GM12872 (cell line): ENCODE data around the gene AGMO.

Experiments used
- TF ChIP-seq, protein P1 (sequence below): IDR thresholded peaks from 3 replicates; pipeline ENCODE4 v1.5.1; 2011; ENCODE audit warnings: low read depth, mild to moderate bottlenecking, low read length, moderate library complexity; ENCODE audit not compliant: insufficient read depth

The AGMO gene

DNA sequence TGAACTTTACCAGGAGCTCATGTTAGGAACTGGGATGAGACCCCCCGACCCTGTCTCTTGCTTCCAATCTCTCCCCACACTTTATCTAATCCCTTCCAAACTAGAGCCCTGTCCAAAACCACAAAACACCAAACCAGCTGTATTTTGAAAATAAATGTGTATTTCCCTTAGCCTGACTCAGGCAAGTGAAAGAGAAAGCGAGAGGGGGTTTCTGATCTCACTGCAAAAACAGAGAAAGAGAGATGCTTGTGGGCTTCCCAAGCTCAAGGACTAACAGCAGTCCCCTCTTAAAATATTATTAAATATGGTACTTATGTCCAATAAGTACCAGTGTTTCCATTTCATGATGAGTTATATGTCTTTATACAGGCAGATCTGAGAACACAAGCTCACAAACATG lies 122.0 kb downstream of the AGMO start:
- TF ChIP-seq, protein P1, sequence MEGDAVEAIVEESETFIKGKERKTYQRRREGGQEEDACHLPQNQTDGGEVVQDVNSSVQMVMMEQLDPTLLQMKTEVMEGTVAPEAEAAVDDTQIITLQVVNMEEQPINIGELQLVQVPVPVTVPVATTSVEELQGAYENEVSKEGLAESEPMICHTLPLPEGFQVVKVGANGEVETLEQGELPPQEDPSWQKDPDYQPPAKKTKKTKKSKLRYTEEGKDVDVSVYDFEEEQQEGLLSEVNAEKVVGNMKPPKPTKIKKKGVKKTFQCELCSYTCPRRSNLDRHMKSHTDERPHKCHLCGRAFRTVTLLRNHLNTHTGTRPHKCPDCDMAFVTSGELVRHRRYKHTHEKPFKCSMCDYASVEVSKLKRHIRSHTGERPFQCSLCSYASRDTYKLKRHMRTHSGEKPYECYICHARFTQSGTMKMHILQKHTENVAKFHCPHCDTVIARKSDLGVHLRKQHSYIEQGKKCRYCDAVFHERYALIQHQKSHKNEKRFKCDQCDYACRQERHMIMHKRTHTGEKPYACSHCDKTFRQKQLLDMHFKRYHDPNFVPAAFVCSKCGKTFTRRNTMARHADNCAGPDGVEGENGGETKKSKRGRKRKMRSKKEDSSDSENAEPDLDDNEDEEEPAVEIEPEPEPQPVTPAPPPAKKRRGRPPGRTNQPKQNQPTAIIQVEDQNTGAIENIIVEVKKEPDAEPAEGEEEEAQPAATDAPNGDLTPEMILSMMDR = no peak

DNA sequence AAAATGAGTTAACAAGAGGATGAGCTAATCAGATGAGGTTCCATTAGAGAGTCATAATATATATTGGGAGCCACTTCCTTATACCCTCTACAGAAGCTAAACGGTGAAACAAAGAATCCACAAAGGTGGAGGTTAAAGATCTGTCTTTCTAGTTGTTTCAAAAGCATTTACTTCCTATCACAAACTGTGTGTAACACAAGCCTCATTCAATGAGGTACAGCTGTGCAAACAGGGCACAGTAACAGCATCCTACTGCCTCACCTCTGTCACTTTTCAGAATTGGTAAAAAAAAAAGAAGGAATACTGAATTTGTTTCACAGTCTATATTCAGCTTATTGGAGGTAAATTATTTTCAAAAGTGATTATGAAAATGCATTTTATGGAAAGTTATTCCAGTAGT lies 128.7 kb downstream of the AGMO start:
- TF ChIP-seq, protein P1 = no peak

DNA sequence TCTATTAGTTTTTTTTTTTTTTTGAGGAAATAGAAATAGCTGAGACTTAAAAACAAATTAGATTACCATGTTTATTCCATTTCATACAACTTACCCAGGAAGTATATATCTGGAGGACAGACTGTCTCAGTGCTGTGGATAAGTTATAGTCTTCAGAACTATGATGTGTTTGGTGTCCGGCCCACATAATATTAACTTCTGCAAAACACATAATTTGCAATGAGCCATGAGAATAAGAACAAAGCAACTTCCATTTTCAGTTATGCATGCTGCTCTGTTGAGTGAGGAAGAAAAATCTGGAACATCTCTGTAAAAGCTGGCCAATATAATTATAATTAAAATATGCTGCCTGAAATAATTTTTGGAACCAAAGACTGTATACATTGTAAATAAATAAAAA lies 130.9 kb downstream of the AGMO start:
- TF ChIP-seq, protein P1 = no peak

DNA sequence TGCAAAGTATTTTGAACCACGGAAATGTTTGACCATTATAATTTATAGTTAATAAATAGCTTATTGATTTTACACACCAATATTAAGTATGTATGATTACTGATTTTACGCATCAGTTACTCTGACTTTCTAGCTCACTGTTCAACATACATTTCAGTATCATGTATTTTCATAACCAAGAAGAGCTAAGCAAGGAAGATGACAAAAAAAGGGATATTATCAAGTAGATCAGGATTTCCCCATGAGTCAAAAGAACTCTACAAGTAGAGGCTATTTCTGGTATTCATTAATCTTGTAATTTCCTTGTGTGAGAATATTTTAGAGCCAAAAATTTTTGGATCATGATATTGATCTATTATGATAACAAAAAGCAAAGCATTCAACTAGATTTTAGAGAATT lies 131.6 kb downstream of the AGMO start:
- TF ChIP-seq, protein P1 = no peak

DNA sequence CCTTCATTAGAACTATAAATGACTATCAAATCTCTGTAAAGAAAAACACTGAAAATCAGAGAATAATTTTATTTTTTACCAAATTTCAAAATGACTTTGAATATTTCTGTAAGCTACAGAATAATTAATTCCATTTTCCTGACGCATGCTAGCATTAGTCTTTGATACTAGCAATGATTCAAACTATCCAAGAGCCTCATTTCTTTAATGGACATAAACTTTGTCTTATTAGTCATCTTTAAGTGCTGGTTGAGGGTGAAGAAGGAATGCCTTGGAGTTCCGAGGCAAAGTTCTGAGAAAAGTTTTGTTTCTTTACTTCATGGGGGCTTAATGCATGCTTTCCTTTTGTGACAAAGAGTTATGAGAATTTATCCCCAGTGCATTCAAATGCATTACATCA lies 137.3 kb downstream of the AGMO start:
- TF ChIP-seq, protein P1 = no peak

DNA sequence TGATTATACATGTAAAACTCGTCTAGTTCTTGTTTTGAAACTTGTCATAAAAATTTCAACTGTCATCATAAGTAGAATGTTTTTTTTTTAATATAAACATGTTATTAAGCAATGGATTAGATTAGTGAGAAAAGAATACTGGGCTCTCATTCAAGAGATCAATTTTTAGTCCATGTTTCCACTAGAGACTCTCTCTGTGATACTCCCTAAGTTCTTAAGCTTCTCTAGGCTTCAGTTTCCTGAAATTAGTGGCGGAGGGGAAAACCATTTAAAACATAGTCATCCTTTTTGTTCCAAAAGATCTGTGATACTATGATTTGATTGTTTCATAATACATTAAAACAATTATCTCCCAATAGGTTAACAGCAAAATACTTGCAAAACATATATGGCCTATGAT lies 142.2 kb downstream of the AGMO start:
- TF ChIP-seq, protein P1 = no peak

DNA sequence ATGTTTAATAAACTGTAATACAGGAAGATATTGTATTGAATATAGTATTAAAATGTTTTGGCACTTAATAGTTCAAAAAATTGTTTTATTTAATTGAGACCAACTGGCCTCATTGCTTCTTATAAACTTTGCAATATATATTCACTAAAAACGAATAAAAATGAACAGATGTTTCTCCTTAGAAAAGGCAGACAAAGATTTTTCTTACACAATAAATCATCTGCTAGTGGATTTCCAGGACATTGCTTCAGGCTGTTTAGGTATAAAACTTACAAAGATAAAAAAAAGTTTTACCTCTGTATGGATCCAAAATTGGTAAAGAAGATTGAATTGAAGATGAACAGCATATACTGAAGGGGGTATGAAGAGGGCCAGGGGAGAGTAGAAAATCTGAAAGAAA lies 143.6 kb downstream of the AGMO start:
- TF ChIP-seq, protein P1 = no peak
